HFF-Myc (cell line): ENCODE results near the gene CDK4.

Source experiments
- DNase-seq: peaks from one replicate; pipeline ENCODE4 v3.0.0-alpha.2; 2011; ENCODE audit warnings: low read depth; ENCODE audit errors: extremely low read depth
- H3K4me3 ChIP-seq: replicated peaks from 2 replicates; pipeline ENCODE4 v1.5.1; 2011; ENCODE audit warnings: low read depth, mild to moderate bottlenecking, control low read depth, low read length
- CTCF ChIP-seq: IDR thresholded peaks from 2 replicates; pipeline ENCODE4 v1.5.1; 2012; ENCODE audit warnings: mild to moderate bottlenecking, low read depth, low read length, control low read depth; ENCODE audit errors: missing control alignments

Gene CDK4

GRCh38 chr12:57735198-57735855 is 16.8 kb downstream of the CDK4 start:
- H3K4me3 ChIP-seq, result no peak overlapping the region
- DNase-seq, result no peak
- no peak for TF ChIP-seq CTCF

GRCh38 chr12:57734591-57734990 is 17.5 kb downstream of the CDK4 start:
- DNase-seq, result no peak
- H3K4me3 ChIP-seq, result no peak overlapping the region
- no peak for TF ChIP-seq CTCF

- H3K4me3 ChIP-seq, result no peak overlapping the region
- no peak for TF ChIP-seq CTCF
- DNase-seq, result no peak
Observed at GRCh38 chr12:57733928-57734327, 18.2 kb downstream of the CDK4 start.

- no peak for DNase-seq
- H3K4me3 ChIP-seq, result no peak overlapping the region
- TF ChIP-seq CTCF, result no peak
Observed at GRCh38 chr12:57732726-57733593, 19.1 kb downstream of the CDK4 start.

GRCh38 chr12:57732270-57732669 is 19.8 kb downstream of the CDK4 start:
- H3K4me3 ChIP-seq, result no peak overlapping the region
- no peak for TF ChIP-seq CTCF
- no peak for DNase-seq

- no peak overlapping the region for H3K4me3 ChIP-seq
- TF ChIP-seq CTCF, result no peak
- DNase-seq, result no peak
Observed at GRCh38 chr12:57731411-57732080, 20.6 kb downstream of the CDK4 start.
